ENCODE results near the gene DYRK1A.

Gene DYRK1A

GRCh38 chr21:37550618-37551330 lies 184.2 kb downstream of the DYRK1A start:
- no peak for DNase-seq (ENCODE audit: low read depth)

- DNase-seq (ENCODE audit: low read depth), result no peak
These were observed 184.9 kb downstream of the DYRK1A start for GRCh38 chr21:37551331-37551992.

GRCh38 chr21:37551993-37552355 lies 185.4 kb downstream of the DYRK1A start:
- no peak for DNase-seq (ENCODE audit: low read depth)

GRCh38 chr21:37552496-37553029 lies 186.0 kb downstream of the DYRK1A start:
- DNase-seq (ENCODE audit: low read depth), result no peak

GRCh38 chr21:37553078-37553481 lies 186.5 kb downstream of the DYRK1A start:
- no peak for DNase-seq (ENCODE audit: low read depth)

- DNase-seq (ENCODE audit: low read depth), result no peak
These were observed 188.2 kb downstream of the DYRK1A start for GRCh38 chr21:37554661-37555379.

- no peak for DNase-seq (ENCODE audit: low read depth)
These were observed 189.2 kb downstream of the DYRK1A start for GRCh38 chr21:37555672-37556261.

- no peak for DNase-seq (ENCODE audit: low read depth)
These were observed 190.8 kb downstream of the DYRK1A start for GRCh38 chr21:37557261-37557950.

GRCh38 chr21:37558676-37559211 lies 192.2 kb downstream of the DYRK1A start:
- DNase-seq (ENCODE audit: low read depth), result no peak

GRCh38 chr21:37560385-37560784 lies 193.8 kb downstream of the DYRK1A start:
- DNase-seq (ENCODE audit: low read depth), result no peak

GRCh38 chr21:37561506-37561905 lies 194.9 kb downstream of the DYRK1A start:
- DNase-seq (ENCODE audit: low read depth), result no peak

GRCh38 chr21:37561941-37562919 lies 195.7 kb downstream of the DYRK1A start:
- DNase-seq (ENCODE audit: low read depth), result no peak

GRCh38 chr21:37562920-37563640 lies 196.5 kb downstream of the DYRK1A start:
- DNase-seq (ENCODE audit: low read depth), result no peak

GRCh38 chr21:37563641-37564340 lies 197.2 kb downstream of the DYRK1A start:
- DNase-seq (ENCODE audit: low read depth), result peak; percentile 92

GRCh38 chr21:37564341-37564923 lies 197.9 kb downstream of the DYRK1A start:
- peak; percentile 52 for DNase-seq (ENCODE audit: low read depth)

- no peak for DNase-seq (ENCODE audit: low read depth)
These were observed 198.5 kb downstream of the DYRK1A start for GRCh38 chr21:37564924-37565529.

GRCh38 chr21:37565530-37566223 lies 199.1 kb downstream of the DYRK1A start:
- DNase-seq (ENCODE audit: low read depth), result no peak
